HG02852 (cell line): ENCODE results near the gene PCDH1.
"Not testable (repeated sequence)": the region's sequence is repeated elsewhere in the genome, so short reads cannot be mapped to it uniquely, and the experiment has no call there.

Source experiments
- ATAC-seq: cut with Tn5 transposase; IDR thresholded peaks from one replicate; pipeline ENCODE4 v1.9.1; 2021; ENCODE audit warnings: mild to moderate bottlenecking, moderate library complexity; ENCODE audit not compliant: unreplicated experiment

PCDH1 gene

DNA sequence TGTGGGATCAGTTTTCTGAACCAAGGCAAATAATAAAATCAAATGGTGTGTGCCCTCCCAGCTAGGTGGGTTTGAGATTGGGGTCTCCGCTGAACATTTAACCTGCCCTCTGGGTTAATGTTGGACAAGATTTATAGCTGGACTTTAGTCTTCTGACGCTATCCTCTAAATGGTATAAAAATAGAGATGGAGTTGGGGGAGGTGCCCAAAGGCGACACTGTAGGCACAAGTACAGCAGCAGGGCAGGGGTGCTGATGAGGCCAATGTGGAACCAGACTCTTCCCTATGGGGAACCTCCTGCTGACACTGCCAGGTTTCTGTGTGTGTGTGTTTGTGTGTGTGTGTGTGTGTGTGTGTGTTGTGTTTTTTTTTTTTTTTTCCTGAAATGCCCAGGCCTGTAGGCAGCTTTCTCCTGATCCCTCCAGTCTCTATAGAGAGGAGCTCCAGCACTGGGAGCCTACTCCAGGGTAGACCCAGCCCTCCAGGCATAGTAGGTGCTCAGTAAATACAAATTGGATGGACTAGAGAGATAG is 37.9 kb downstream of the PCDH1 start:
- no peak for ATAC-seq

DNA sequence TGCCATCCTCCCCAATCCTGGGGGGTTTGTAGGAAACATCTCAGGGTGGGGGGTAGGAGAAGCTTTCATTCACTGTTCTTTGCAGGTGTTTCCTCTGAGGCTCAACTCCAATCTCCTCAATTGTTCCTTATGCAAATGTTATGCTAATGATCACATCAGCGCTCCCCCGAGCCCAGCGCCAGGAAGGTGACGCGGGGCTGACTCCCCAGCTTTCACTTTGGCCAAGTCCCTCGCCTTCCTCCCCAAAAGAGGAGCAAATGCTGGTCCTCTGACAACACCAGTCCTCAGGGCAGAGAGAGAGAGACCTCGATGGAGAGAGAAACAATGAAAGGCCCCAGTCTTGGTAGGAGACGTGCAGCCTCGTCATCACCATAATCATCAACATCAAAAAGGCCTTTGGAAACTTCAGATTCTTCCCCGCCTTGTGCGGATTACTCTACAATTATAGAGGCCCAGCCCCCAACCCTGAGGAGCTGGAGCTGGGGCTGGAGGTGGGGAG is 39.1 kb downstream of the PCDH1 start:
- ATAC-seq: no peak

DNA sequence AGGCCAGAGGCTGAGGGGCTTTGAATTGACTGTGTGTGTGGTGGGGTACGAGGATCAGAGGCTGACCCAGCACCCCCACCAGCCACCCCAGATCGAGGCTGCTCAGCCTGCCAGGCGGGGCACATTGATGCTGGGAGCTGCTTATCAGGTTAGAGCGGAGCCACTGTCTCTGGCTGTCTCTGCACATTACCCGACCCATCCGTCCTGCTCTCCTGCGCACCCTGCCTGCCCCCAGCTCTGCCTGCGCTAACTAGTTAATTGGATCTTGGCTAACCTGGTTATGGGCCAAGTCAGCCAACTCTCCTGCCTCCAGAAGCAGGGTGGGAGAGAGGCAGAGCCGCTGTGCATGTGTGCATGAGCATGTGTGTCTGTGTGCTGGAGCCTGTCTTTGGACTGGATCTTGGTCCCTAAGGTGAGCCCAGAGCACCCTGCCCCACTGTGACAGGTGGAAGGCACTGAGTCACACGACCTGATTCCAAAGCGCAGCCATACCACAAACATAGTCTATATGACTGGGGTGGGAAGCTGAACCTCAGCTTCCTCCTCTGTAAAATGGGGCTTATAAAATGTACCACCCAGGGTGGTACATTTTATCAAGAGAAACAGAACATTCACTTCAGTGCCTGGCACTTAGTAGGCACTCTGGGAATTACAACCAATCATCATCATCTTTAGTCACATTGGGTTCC is 39.7 kb downstream of the PCDH1 start:
- no peak for ATAC-seq

DNA sequence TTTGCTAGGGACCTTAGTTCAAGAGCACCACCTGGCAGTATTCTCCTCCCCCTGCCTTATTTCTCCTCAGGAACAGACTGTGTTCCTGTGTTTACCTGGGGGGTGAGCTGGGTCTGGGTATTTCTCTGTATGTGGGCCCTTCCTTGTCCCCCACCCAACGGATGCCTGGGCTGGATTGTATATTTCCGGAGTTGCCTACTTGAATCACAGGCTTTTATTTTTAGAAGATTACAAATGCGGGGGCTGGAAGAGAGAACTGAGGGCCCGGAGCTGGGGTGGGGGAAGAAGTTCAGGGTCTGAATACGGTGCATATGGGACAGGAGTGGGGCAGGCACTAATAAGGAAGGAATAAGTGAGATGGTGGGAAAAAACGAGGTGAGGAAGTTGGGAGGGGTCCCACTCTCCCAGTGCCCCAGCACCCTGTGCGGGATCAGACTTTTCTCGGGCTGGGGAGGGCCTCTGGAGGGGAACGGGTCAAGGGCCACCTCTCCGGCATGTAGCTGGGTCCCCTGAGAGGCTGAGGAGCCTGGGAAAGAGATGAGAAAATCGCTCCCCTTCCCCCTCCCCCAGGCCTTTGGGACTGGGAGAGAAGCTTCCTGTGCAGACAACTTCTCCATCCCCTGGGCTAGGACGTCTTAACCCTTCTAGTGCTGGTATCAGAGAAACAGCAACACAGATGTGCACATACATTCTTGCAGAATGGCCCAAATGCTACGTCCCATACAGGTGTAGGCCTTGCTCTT is 42.1 kb downstream of the PCDH1 start:
- ATAC-seq: no peak

DNA sequence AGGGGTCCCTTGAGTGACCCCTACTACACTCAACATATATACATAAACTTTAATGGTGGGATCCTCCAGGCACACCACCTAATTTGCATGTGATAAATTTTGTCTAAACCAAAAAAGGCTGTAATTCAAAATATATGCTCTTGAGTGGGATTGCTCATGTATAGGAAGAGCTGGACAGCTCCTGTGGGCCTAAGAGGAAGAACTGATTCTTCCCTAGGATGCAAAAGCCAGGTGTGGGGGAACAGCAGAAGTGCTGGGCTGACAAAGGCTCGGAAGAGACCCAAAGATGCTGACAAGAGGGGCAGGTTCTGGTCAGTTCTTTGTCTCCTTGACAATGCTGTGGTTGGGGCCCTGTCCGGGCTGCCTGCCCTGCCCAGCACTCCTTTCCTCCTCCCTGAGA is 43.9 kb downstream of the PCDH1 start:
- no peak for ATAC-seq

DNA sequence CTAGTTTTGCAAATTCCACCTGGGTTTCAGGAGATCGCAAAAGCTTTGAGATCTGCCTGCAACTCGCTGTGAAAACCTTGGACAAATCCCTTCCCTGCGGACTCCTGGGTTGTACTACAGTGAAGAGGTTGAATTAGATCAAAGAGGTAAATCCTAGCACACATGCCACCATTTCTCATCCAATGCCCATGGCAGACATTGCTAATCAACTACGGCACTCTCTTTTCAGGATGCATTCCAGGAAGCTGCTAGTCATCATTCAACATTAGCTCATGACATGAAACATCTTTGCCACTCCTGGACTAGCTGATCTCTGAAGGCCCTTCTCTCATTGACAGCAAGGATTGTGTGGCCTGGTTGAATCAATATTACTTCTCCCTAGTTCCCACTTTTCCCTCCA is 46.1 kb downstream of the PCDH1 start:
- no peak for ATAC-seq

DNA sequence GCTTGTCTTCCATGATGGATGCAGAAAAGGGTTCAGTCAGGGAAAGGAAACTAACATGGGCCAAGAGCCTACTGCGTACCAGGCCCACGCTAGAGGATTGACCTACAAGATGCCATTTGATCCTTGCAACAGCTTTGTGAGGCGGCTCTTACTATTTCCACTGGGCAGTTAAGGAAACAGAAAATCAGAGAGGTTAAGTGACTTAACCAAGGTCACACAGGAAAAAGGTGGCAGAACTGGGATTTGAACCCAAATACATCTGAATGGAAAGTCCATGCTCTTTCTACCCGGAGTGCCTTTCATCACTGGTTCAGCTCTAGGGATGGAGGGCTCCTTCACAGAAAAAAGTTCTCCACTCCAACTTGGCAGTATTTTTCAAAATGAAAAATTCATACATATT is 50.0 kb downstream of the PCDH1 start:
- ATAC-seq: no peak

DNA sequence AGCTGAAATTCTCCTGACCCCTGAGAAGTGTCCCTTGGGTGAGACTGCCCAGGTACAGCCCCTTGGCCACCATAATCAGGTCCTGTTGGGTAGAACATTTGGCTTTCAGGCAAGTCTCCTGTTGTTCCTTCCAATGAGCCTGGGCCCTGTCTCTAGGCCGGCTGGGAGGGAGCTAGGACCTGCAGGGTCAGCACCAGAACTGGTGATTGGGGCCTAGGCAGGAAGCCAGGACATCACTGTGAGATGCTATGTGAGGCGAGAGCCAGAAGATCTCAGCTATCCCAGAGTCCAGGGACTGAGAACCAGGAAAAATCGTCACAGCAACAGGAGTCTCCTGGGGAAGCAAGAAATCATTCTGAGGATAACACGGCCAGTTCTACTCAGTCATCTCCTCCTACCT is 51.5 kb downstream of the PCDH1 start:
- no peak for ATAC-seq

DNA sequence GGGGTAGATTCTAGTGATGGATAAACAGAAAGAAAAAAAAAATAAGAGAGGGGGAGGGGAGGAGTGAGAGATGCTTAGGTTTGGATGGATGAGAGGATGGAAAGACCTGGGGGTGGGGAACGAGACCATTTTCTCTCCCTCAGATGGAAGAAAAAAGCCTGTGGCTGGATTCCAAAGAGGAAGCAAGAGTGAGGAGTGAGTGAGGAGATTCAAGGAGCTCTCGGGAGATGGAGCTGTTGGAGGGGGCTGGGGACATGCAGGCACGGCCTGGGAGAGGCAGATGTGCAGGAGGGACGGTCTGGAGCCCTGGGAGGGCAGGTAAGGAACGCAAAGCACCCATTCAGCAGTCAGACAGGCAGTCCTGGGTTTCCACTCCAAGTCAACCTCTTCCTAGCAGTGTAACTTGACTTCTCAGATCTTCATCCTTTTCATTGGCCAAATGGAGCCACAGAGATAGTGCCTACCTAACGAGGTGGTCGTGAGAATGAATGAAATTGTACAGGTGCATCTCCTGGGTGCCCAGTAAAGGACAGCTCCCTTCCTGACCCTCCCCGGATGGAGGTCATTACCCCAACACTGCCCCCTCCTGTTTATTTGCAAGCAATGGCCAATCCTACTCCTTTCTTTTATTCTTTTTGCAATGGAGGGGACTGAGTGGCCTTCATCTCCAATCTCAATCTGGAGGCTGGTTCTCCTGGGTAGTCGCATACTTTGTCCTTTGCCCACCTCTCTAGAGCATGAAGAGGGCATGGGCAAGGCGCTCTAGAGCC is 52.2 kb downstream of the PCDH1 start:
- ATAC-seq: no peak

DNA sequence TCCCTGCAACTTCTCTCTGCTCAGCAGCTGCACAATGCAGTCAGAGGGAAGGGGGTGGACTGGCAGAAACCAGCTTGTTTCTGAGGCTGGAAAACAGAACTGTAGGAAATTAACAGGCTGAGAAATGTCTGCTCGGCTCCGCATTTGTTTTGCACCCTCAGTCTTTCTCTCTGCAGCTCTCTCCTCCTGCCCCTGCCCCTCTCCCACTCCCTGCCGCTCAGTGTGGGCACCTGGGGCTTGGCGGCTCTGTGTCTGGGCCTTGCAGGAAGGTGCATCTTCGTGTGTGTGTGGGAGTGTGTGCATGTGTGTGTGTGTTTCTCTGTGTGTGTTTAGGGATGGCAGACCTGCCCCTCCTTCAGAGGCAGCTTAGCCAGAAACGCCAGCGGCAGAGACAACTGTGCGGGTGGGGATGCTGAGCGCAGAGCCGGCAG is 53.0 kb downstream of the PCDH1 start:
- ATAC-seq: no peak

DNA sequence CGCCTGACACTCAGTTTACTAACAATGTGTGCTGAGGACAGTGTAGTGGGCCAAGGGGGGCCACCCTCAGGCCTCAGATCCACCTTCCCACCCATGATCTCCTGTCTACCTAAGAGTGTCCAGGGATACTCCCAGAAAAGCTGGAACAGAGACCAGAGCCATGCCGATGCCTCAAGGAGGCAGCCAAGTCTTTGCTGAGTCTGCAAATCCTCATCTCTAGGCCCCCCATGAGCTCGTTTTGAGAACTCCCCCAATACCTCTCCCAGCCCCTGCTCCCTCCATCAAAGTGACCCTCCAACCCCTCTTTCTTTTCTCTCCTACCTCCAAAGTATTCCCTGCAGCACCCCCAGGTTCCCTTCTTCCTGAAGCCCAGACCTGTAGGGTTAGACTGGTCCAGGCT is 53.5 kb downstream of the PCDH1 start:
- no peak for ATAC-seq

DNA sequence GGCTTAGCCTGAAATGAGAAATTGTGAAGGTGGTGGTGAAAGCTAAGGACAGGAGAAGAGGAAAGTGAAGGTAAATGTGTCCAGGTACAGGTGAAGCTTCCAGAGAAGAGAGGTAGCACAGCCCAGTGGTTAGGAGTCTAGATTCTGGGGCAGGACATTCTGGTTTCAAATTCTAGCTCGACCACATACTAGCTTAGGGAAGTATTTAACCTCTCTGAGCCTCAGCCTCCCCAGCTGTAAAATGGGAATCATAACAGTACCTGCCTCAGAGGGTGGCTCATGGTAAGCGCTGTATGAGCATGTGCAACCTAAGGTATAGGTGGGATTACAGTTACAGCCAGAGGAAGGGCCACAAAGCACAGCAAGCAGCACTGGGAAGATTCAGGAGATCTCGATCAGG is 55.2 kb downstream of the PCDH1 start:
- no peak for ATAC-seq

DNA sequence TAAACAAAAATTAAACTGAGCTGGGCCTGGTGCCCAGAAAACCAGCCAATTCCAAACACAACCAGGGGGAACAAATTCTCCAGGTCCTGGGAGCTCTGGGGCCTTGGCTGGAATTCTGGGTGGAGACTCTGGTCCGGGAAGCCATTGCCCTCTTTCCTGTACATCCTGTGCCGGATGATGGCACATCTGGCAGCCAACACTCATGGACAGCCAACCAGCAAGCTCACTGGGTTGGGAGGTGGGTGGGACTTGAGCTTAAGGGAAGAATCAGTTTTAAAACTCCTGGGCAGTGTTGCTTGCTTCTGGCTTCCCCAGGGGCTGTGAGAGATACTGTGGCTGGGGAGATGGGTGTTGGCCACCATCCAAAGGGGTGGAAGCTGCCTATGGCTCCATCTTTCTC is 56.1 kb downstream of the PCDH1 start:
- no peak for ATAC-seq

DNA sequence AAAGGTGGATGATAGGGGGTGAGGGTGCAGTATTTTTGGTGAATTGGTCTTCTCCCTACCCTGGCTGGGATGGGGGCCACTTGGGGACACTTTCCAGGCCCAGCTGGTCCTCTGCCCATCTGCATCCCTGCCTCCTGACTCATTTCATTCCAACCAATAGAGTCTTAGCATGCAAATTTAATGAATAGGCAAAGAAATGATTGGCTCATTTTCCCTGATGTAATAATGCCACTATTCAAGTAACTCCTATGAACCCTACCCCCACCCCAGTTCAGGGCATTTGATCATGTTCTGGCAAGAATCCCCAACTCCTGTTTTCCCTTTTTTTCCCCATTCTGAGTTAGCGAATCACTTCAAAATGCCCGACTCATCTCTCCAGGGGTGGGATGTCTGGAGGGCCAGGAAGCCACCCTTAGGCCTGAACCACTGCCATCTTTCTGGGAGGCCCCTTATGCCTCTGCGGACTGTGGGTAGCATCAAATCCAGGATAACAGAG is 56.7 kb downstream of the PCDH1 start:
- ATAC-seq: no peak

DNA sequence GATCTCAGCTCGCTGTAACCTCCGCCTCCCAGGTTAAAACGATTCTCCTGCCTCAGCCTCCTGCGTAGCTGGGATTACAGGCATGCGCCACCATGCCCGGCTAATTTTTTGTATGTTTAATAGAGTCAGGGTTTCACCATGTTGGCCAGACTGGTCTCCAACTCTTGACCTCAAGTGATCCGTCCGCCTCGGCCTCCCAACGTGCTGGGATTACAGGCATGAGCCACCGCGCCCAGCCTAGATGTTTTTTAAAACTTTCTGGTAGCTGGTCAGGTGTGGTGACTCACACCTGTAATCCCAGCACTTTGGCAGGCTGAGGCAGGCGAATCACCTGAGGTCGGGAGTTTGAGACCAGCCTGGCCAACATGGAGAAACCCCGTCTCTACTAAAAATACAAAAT is 57.5 kb downstream of the PCDH1 start:
- not testable (repeated sequence) for ATAC-seq

DNA sequence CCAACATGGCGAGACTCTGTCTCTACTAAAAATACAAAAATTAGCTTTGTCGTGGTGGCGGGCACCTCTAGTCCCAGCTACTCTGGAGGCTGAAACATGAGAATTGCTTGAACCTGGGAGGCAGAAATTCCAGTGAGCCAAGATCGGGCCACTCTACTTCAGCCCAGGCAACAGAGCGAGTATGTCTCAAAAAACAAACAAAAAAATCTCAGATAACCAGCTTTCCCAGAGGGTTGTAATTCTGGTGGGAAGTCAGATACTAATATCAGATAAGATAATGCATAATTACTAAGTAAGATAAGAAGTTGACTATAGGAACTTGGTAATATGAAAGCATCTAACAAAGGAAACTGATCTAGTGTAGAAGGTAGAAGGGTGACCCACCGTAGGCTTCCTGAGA is 60.6 kb downstream of the PCDH1 start:
- ATAC-seq: no peak

DNA sequence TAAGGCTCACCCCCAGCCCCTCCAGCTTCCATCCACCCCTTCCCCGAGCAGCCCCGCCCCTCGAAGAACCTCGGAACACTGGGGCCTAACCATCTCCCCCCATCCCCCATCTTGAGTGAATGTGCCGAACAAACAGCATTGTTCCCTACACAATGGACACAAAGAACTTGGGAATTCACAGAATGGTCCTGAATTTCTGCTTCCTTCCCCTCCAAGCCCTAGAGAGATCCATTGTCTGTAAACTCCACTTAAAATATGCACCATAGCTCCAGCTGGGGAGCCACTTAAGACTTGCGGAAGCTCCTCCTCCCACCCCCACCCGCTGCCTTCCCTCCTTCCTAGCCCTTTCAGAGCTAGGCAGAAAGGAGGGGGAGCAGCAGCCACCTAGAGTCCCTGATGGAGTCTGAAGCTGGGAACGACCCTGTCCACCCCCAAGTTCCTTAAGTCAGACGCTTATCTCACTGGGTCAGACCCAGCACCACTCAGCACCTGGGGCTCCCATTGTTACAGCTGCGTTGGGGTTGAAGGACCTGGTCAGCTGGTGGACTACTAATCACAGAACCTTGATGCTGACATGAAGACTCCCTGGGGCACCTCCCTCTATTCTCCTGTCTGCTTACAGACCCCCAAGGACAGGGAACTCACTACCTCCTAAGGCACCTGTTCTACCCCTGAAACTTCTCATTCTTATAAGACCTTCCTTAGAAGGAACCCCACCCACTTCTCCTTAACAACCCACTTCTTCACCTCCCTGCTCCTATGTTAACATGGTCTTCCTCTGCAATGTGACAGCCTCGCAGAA is 61.4 kb downstream of the PCDH1 start:
- no peak for ATAC-seq

DNA sequence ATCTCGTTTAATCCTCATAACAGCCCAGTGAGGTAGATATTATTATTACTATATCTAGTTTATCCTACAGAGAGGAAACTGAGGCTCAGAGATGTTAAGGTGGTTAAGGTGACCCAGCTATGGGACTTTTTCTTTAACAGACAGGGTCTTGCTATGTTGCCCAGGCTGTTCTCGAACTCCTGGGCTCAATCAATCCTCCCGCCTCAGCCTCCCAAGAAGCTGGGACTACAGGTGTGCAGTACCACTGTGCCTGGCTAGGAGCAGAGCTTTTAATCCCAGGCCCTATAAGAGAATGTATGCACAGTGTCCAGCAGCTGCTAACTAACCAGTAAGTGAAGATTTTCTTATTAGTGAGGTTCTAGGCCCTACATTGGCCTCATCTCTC is 62.4 kb downstream of the PCDH1 start:
- no peak for ATAC-seq

DNA sequence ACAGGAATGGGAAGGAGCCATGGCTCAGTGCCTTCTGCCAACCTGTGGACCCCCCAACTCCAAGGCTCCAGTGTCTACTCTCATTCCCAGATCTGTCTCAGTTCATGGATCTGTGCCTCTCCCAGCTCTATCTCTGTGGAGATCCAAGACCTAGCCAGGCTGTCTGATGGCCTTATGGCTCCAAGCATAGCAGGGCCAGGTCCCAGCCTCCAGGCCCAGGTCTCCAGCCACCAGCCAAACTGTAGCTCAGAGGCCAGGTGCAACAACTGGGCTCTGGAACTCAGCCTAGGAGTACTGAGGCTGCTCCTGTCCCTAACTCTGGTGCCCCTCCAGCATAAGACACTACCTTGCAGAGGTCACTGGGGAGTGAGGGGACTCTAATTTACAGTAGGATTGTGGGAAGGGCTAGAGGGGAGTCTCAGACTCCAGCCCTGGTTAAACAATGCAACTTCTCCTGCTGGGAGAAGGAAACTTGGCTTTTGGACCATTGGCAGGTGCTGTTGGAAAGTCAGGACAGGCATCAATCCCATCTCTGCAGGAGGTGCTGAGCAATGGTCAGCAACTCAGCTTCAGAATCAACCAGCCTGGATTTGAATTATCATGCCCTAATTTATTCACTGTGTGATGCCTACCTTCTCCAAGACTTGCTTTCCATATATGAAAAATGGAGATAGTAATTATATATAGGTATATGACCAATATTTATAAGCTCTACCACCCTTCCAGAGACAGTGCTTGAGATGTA is 63.0 kb downstream of the PCDH1 start:
- ATAC-seq: no peak
